Measurements from ENCODE around the gene UNC13B.

UNC13B gene

DNA sequence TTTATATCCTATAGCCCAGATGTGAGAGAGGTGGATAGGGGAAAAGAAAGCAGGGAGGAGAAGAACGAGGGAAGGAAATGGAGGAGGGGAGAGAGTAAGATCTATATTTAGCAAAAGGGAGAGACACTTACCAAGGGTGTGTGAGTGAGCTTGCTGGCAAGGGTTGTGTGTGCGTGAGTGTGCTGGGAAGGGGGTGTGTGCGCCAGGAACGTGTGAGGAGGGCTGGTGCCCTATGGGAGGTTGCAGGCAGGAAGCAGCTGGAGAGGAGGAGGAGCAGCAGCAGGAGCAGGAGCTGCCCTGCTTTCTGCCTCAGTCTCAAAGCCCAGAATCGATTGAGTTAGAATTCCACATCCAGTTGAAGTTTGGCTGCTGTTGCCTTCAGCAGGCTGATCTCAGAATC lies 179.8 kb downstream of the UNC13B start:
- ChIA-PET CTCF (interaction anchor here (0.7 kb wide), 1 partner anchor 93 kb away, joined by 3 read pairs; no protein-coding TSS in a partner anchor), POLR2A (ENCODE audit: low non-redundant PET) (no interaction called here)
- TF ChIP-seq, protein P1, sequence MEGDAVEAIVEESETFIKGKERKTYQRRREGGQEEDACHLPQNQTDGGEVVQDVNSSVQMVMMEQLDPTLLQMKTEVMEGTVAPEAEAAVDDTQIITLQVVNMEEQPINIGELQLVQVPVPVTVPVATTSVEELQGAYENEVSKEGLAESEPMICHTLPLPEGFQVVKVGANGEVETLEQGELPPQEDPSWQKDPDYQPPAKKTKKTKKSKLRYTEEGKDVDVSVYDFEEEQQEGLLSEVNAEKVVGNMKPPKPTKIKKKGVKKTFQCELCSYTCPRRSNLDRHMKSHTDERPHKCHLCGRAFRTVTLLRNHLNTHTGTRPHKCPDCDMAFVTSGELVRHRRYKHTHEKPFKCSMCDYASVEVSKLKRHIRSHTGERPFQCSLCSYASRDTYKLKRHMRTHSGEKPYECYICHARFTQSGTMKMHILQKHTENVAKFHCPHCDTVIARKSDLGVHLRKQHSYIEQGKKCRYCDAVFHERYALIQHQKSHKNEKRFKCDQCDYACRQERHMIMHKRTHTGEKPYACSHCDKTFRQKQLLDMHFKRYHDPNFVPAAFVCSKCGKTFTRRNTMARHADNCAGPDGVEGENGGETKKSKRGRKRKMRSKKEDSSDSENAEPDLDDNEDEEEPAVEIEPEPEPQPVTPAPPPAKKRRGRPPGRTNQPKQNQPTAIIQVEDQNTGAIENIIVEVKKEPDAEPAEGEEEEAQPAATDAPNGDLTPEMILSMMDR (conservative IDR thresholded peaks at IDR 0.05; ENCODE audit: low read depth): no peak
- DNase-seq (ENCODE audit: low spot score): no peak
- H3K27ac ChIP-seq: no peak overlapping the region

DNA sequence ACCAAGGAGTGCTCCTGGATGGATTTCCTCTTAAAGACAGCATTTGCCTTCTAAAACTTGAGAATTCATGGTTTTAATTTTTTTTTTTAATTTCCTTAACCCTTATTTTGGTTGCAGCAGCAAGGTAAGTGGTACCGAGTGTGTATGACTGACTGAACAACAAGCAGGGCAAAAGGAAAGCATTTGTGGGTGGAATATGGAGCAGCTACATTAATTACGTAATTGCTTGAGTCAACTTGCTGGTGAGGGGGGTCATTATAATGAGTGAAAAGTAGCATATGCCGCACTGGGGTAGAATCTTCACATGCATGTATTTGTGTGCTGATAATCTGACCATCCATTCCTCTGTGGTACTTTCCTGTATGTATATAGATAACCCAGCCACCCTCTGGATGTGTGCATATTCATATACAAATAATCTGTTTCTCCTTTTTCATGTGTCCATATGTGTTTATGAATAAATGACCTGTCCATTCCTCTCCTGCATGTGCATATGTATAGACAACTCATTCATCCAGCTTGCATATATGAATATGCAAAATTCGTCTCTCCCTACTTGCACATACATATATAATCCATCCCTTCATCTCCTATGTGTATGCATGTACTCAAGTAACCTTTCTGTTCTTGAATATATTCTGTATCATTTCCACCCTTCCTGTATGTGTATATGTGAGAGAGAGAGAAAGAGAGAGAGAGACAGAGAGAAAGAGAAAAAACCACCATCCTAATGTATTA lies 180.6 kb downstream of the UNC13B start:
- DNase-seq (ENCODE audit: low spot score): no peak
- POLR2A ChIA-PET (ENCODE audit: low non-redundant PET): no interaction called here
- CTCF ChIA-PET: no interaction called here
- no peak overlapping the region for H3K27ac ChIP-seq
- TF ChIP-seq, protein P1 (conservative IDR thresholded peaks at IDR 0.05; ENCODE audit: low read depth): no peak

DNA sequence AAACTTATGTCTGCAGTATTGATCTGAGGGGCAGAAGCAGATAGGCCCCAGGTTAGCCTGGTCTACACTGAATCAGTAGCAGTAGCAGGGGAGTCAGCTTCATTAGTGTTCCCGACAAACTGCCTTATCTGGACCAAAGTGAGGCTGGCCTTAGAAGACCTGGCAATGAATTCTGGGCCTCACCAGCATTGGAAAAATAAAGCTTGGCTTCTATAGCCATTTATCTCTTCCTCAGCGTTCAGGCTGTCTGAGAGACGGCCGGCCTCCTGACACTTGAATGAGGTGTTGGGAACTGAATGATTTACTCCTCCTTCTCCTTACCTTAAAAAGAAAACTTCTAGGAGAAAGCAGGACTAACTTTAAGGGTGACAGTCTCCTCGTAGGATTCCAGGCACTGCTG lies 186.3 kb downstream of the UNC13B start:
- CTCF ChIA-PET: interaction anchor here (0.5 to 1.2 kb wide), 3 partner anchors 8 to 81 kb away, joined by 3 to 6 read pairs (median 3); no protein-coding TSS in a partner anchor
- POLR2A ChIA-PET (ENCODE audit: low non-redundant PET): no interaction called here
- H3K27ac ChIP-seq: no peak overlapping the region
- TF ChIP-seq, protein P1 (conservative IDR thresholded peaks at IDR 0.05; ENCODE audit: low read depth): no peak
- no peak for DNase-seq (ENCODE audit: low spot score)

DNA sequence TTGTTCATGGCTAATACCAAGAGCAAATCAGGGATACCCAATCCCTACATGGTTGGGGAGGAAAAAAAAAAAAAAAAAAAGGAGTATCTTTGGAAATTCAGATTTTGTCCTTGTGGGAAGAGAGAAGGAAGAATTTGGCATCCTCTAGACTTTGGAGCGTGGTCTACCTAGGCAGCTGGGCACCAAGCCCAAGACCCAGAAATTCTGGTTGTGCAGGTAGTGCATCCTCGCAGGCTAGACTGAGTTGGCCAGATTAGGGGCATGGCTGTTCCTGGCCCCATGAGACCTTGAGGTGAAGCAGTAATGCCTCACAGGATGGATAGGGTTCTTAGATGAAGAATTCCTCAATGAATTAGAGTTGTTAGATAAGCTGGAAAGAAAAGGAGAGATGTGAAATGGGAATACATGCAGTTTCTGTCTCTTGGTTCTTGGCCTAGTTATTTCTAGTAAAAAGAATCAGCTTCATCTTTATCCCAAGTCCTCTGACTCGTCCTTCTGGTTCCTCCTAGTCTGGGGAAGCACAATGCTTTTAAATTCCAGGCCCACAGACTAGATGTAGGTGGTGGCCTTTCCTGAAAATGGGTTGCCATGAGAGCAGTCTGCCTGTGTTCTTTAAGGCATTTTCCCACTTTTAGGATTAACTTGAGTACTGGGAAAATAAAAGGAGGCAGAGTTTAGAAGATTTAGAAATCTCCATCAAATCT lies 187.6 kb downstream of the UNC13B start:
- no peak overlapping the region for H3K27ac ChIP-seq
- TF ChIP-seq, protein P1 (conservative IDR thresholded peaks at IDR 0.05; ENCODE audit: low read depth): no peak
- CTCF ChIA-PET: interaction anchor here (0.6 kb wide), 3 partner anchors 46 to 402 kb away, joined by 4 to 9 read pairs (median 5); no protein-coding TSS in a partner anchor
- DNase-seq (ENCODE audit: low spot score): no peak
- POLR2A ChIA-PET (ENCODE audit: low non-redundant PET): no interaction called here

DNA sequence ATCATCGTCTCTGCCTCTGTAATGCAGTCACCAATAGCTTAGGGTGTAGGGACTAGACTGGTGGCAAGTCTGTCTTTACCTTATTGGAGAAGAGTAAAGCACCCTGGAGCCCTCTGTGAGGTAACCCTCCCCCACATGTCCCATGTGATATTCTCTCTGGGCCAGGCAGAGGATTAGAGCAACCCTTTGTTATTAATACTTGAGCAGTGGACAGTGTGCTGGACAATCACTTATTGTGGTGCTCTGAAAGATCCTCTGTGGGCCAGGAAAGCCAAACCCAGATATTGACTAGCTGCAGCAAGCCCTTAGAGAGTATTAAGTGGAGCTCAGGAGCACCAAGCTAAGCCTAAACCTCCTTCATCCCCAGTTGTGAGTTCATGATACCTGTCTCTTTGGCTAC lies 188.4 kb downstream of the UNC13B start:
- TF ChIP-seq, protein P1 (conservative IDR thresholded peaks at IDR 0.05; ENCODE audit: low read depth): no peak
- DNase-seq (ENCODE audit: low spot score): no peak
- H3K27ac ChIP-seq: no peak overlapping the region
- CTCF ChIA-PET: no interaction called here
- POLR2A ChIA-PET (ENCODE audit: low non-redundant PET): no interaction called here

DNA sequence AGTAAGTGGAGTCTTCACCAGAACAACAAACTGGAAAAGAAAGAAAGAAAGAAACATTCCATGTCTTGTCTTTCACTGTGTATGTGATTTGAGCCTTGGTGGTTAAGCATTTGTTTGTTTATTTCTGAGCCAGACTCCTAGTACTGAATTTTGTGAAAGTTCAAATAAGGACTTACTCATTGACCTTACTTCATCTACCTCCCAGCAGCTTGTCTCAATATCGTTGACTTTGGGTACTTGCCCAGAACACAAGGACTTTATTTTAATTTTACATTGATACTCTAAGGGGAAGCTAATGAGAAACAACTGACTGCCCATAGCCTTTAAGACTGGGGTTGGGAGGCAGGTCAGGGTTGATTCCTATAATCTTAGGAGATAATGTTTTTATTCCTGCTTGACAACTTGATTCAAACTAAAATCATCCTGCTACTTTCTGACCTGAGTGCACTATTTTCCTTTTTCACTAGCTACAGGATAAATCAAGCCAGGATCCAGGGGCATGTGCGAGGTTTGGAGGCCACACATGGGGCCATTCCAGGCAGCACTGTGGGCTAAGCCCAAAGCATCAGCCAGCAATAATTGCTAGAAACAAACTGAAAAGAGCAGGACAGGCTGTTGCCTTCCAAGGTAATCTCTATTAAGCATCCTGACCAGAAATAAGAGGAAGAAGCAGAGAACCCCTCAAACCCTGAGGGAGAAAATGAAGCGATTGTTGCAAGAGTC lies 189.2 kb downstream of the UNC13B start:
- H3K27ac ChIP-seq: no peak overlapping the region
- ChIA-PET CTCF (no interaction called here), POLR2A (ENCODE audit: low non-redundant PET) (no interaction called here)
- no peak for DNase-seq (ENCODE audit: low spot score)
- TF ChIP-seq, protein P1 (conservative IDR thresholded peaks at IDR 0.05; ENCODE audit: low read depth): no peak

All from RWPE1 (cell line).